ENCODE data around the gene TPH2.

TPH2 gene

GRCh38 chr12:72037006-72037795, 98.6 kb downstream of the TPH2 start:
- no peak for DNase-seq

GRCh38 chr12:72041811-72042210, 103.2 kb downstream of the TPH2 start:
- no peak for DNase-seq

- DNase-seq = no peak
Measured at GRCh38 chr12:72053604-72054003, 115.0 kb downstream of the TPH2 start.

- DNase-seq = no peak
Measured at GRCh38 chr12:72054511-72054910, 115.9 kb downstream of the TPH2 start.

GRCh38 chr12:72057330-72057914, 118.8 kb downstream of the TPH2 start:
- no peak for DNase-seq

- DNase-seq = no peak
Measured at GRCh38 chr12:72063073-72063472, 124.4 kb downstream of the TPH2 start.

GRCh38 chr12:72071030-72071429, 132.4 kb downstream of the TPH2 start:
- no peak for DNase-seq

- no peak for DNase-seq
Measured at GRCh38 chr12:72072592-72073212, 134.1 kb downstream of the TPH2 start.

GRCh38 chr12:72074065-72074464, 135.4 kb downstream of the TPH2 start:
- no peak for DNase-seq

GRCh38 chr12:72074956-72075355, 136.3 kb downstream of the TPH2 start:
- no peak for DNase-seq

GRCh38 chr12:72075401-72075800, 136.8 kb downstream of the TPH2 start:
- DNase-seq = no peak

GRCh38 chr12:72075891-72076557, 137.4 kb downstream of the TPH2 start:
- no peak for DNase-seq

- DNase-seq = no peak
Measured at GRCh38 chr12:72076558-72076915, 137.9 kb downstream of the TPH2 start.

GRCh38 chr12:72077111-72077820, 138.6 kb downstream of the TPH2 start:
- no peak for DNase-seq

GRCh38 chr12:72081777-72082176, 143.1 kb downstream of the TPH2 start:
- DNase-seq = no peak
